Liver (tissue), 9 donors: ENCODE data around the gene TAL2. TPM values are rescaled to one million over a fixed set of nuclear protein-coding genes. Genes with fewer than 3 reads are reported as not detected.

Source experiments
- DNase-seq: peaks from one replicate; pipeline ENCODE4 v3.0.0-alpha.2; 2017; ENCODE audit warnings: low spot score
- H3K27ac ChIP-seq, 2 donors: one replicate each; pipeline ENCODE4 v1.7.0; 2013; ENCODE audit warnings: inconsistent platforms in 2 of 2, low read length in 2 of 2, control low read depth in 1 of 2, low read depth in 1 of 2, mild to moderate bottlenecking in 1 of 2
- H3K27me3 ChIP-seq, 4 donors: one replicate each; pipeline versions ENCODE4 v1.6.1 to v1.7.0; 2013; ENCODE audit warnings: low read length in 3 of 4, inconsistent platforms in 1 of 4, mild to moderate bottlenecking in 1 of 4, moderate library complexity in 1 of 4; ENCODE audit not compliant: control insufficient read depth in 4 of 4, insufficient read depth in 4 of 4
- H3K36me3 ChIP-seq, 4 donors: one replicate each; pipeline versions ENCODE4 v1.6.1 to v1.7.0; 2013; ENCODE audit warnings: low read length in 3 of 4, mild to moderate bottlenecking in 3 of 4, low read depth in 1 of 4, moderate library complexity in 1 of 4; ENCODE audit not compliant: control insufficient read depth in 4 of 4, insufficient read depth in 3 of 4
- H3K4me1 ChIP-seq, 4 donors: one replicate each; pipeline versions ENCODE4 v1.6.1 to v1.7.0; 2013; ENCODE audit warnings: low read length in 3 of 4, mild to moderate bottlenecking in 3 of 4, moderate library complexity in 1 of 4; ENCODE audit not compliant: control insufficient read depth in 4 of 4, insufficient read depth in 4 of 4
- H3K4me3 ChIP-seq, 3 donors: one replicate each; pipeline versions ENCODE4 v1.6.1 to v1.7.0; 2013; ENCODE audit warnings: low read length in 3 of 3, control low read depth in 1 of 3, low read depth in 1 of 3, mild to moderate bottlenecking in 1 of 3
- H3K9ac ChIP-seq, 2 donors: one replicate each; pipeline ENCODE4 v1.7.0; 2013; ENCODE audit warnings: low read length in 2 of 2, mild to moderate bottlenecking in 2 of 2, moderate library complexity in 2 of 2, control low read depth in 1 of 2, low read depth in 1 of 2
- H3K9me3 ChIP-seq, 4 donors: one replicate each; pipeline versions ENCODE4 v1.6.1 to v1.7.0; 2013; ENCODE audit warnings: low read length in 3 of 4; ENCODE audit not compliant: control insufficient read depth in 4 of 4
- ATF3 ChIP-seq: IDR thresholded peaks from 2 replicates; pipeline ENCODE4 v1.6.1; 2016; ENCODE audit warnings: antibody characterized with exemption
- CTCF ChIP-seq: fragments of 150-350 bp; IDR thresholded peaks from 2 replicates; pipeline ENCODE4 v1.5.1; 2017; ENCODE audit warnings: improper control_type of control experiment, low read depth, low read length; ENCODE audit not compliant: missing input control
- EGR1 ChIP-seq, 2 donors: IDR thresholded peaks; 2 replicates each; pipeline ENCODE4 v1.6.1; 2016 to 2018; ENCODE audit warnings: antibody characterized with exemption in 2 of 2, low read depth in 2 of 2
- GABPA ChIP-seq, 2 donors: IDR thresholded peaks in 1 of 2; conservative IDR thresholded peaks in 1 of 2; 2 replicates each; pipeline ENCODE4 v1.6.1; 2016; ENCODE audit warnings: antibody characterized with exemption in 2 of 2, mild to moderate bottlenecking in 1 of 2, moderate library complexity in 1 of 2
- HNF4A ChIP-seq, 2 donors: conservative IDR thresholded peaks; 2 replicates each; pipeline ENCODE4 v1.6.1; 2016; ENCODE audit warnings: antibody characterized with exemption in 2 of 2, mild to moderate bottlenecking in 2 of 2
- JUND ChIP-seq, 2 donors: IDR thresholded peaks; 2 replicates each; pipeline ENCODE4 v1.6.1; 2016; ENCODE audit warnings: antibody characterized with exemption in 2 of 2
- MAX ChIP-seq: IDR thresholded peaks from 2 replicates; pipeline ENCODE4 v1.6.1; 2016; ENCODE audit warnings: antibody characterized with exemption
- NR2F2 ChIP-seq: IDR thresholded peaks from 2 replicates; pipeline ENCODE4 v1.6.1; 2016; ENCODE audit warnings: antibody characterized with exemption
- RAD21 ChIP-seq, 2 donors: IDR thresholded peaks; 2 replicates each; pipeline ENCODE4 v1.6.1; 2016; ENCODE audit warnings: antibody characterized with exemption in 2 of 2, mild to moderate bottlenecking in 2 of 2
- RXRA ChIP-seq, 2 donors: IDR thresholded peaks; 2 replicates each; pipeline ENCODE4 v1.6.1; 2017 to 2018; ENCODE audit warnings: antibody characterized with exemption in 2 of 2, mild to moderate bottlenecking in 1 of 2
- YY1 ChIP-seq: IDR thresholded peaks from 2 replicates; pipeline ENCODE4 v1.6.1; 2016; ENCODE audit warnings: antibody characterized with exemption, mild to moderate bottlenecking
- WGBS: extraction: QIAGEN DNeasy Blood & Tissue Kit; methylation state at CpG from one replicate; pipeline ENCODE4 v1.1.7; 2013; 5-methylcytosine and 5-hydroxymethylcytosine counted together
- polyA plus RNA-seq, 2 donors: library from polyadenylated mRNA; stranded (reverse) in 1 of 2; unstranded in 1 of 2; fragments of 200-250 nt in 1 of 2; fragments of >200 nt in 1 of 2; fragmentation: Nextera tagmentation in 1 of 2; extraction: Ambion mirVana in 1 of 2; gene quantifications; one replicate each; pipeline versions ENCODE4 v1.2.1 to v1.2.3, GENCODE V29; 2013 to 2015
- total RNA-seq, 2 donors: library from RNA; depleted of rRNA; stranded (reverse); fragments of >200 nt; gene quantifications; one replicate each; pipeline ENCODE4 v1.2.3, GENCODE V29; 2014
- donor health status: healthy.
- donor health status: healthy.
- donor health status: healthy.
- donor health status: healthy.
- donor health status: healthy.

TAL2 gene
- total and polyA plus RNA-seq, 4 donors: 0.19 to 0.20 TPM; not detected in 2

- no peak for TF ChIP-seq ATF3
- no peak for TF ChIP-seq CTCF
- TF ChIP-seq YY1: no peak
Measured at GRCh38 chr9:105667867-105668266, 5.6 kb downstream of the TAL2 start (continued).

- Histone ChIP-seq H3K27ac (no peak overlapping the region), H3K36me3 (no peaks in the 10 kb centered on the region), H3K4me1 (peaks cover 2 to 29% (median 15%) of the 10 kb centered on the region in 4 donors), H3K9ac (no peak overlapping the region), H3K4me3 (no peak overlapping the region), H3K9me3 (no peaks in the 10 kb centered on the region), H3K27me3 (no peaks in the 10 kb centered on the region)
- no peak for DNase-seq
- TF ChIP-seq EGR1 (IDR thresholded peaks at IDR 0.05; ENCODE audit: low read depth in 2 of 2): no peak
- TF ChIP-seq GABPA (IDR thresholded peaks at IDR 0.05 in 1 of 2, conservative IDR thresholded peaks at IDR 0.05 in 1 of 2): no peak
- no peak for TF ChIP-seq RXRA (IDR thresholded peaks at IDR 0.05)
- TF ChIP-seq MAX: no peak
- no peak for TF ChIP-seq JUND (IDR thresholded peaks at IDR 0.05)
- 68% methylated on average over 3 of the region's 3 CpGs for WGBS
Measured at GRCh38 chr9:105670315-105670714, 8.1 kb downstream of the TAL2 start.

- TF ChIP-seq RAD21 (IDR thresholded peaks at IDR 0.05) (no peak), RXRA (IDR thresholded peaks at IDR 0.05) (peak in 1 of 2 donors; percentile 45), HNF4A (conservative IDR thresholded peaks at IDR 0.05) (peak in 1 of 2 donors; percentile 13), NR2F2 (no peak), CTCF (no peak)
- Histone ChIP-seq H3K4me3 (no peak overlapping the region), H3K27ac (no peak overlapping the region), H3K9me3 (no peaks in the 10 kb centered on the region), H3K36me3 (no peaks in the 10 kb centered on the region), H3K27me3 (no peaks in the 10 kb centered on the region), H3K4me1 (peaks cover 2 to 29% (median 15%) of the 10 kb centered on the region in 4 donors), H3K9ac (no peak overlapping the region)
- 52% methylated on average over 3 of the region's 3 CpGs for WGBS
- no peak for DNase-seq
Measured at GRCh38 chr9:105670775-105671174, 8.5 kb downstream of the TAL2 start.
